GM10266 (cell line): ENCODE measurements around the gene ZNF23.

Source experiments
- DNase-seq: peaks from one replicate; pipeline ENCODE4 v3.0.0; 2012; ENCODE audit errors: extremely low spot score
- CTCF ChIP-seq: IDR thresholded peaks from 2 replicates; pipeline ENCODE4 v1.5.1; 2012; ENCODE audit warnings: mild to moderate bottlenecking, low read depth; ENCODE audit not compliant: control insufficient read depth, insufficient read depth; ENCODE audit errors: missing control alignments

The ZNF23 gene

GRCh38 chr16:71407731-71408130 lies 54.3 kb downstream of the ZNF23 start:
- no peak for TF ChIP-seq CTCF

GRCh38 chr16:71406724-71407123 lies 55.3 kb downstream of the ZNF23 start:
- DNase-seq, result no peak
- no peak for TF ChIP-seq CTCF

More at GRCh38 chr16:71407731-71408130, 54.3 kb downstream of the ZNF23 start:
- DNase-seq, result no peak

GRCh38 chr16:71406316-71406715 lies 55.7 kb downstream of the ZNF23 start:
- DNase-seq, result no peak
- TF ChIP-seq CTCF, result no peak

- no peak for DNase-seq
- TF ChIP-seq CTCF, result no peak
Measured at GRCh38 chr16:71404364-71404763, 57.7 kb downstream of the ZNF23 start.

GRCh38 chr16:71402674-71403073 lies 59.4 kb downstream of the ZNF23 start:
- no peak for TF ChIP-seq CTCF
- DNase-seq, result no peak

- no peak for DNase-seq
- TF ChIP-seq CTCF, result no peak
Measured at GRCh38 chr16:71402007-71402406, 60.0 kb downstream of the ZNF23 start.

- no peak for DNase-seq
- TF ChIP-seq CTCF, result no peak
Measured at GRCh38 chr16:71399801-71400563, 62.1 kb downstream of the ZNF23 start.
